Stomach (tissue), 9 donors: ENCODE data around the gene CCSAP. TPM values are rescaled to one million over a fixed set of nuclear protein-coding genes. Genes with fewer than 3 reads are reported as not detected.

Experiments used
- DNase-seq, 2 donors: peaks; one replicate each; pipeline versions ENCODE4 v3.0.0 to v3.0.0-alpha.2; 2013 to 2019
- H3K27ac ChIP-seq, 5 donors: fragments of 200-600 bp in 4 of 5; sonication (generic) in 4 of 5; one replicate each; pipeline ENCODE4 v1.5.1; 2013 to 2019; ENCODE audit warnings: mild to moderate bottlenecking in 1 of 5, moderate library complexity in 1 of 5
- H3K27me3 ChIP-seq, 3 donors: fragments of 200-600 bp; sonication (generic); one replicate each; pipeline ENCODE4 v1.5.1; 2017 to 2019; ENCODE audit warnings: mixed run types in 1 of 3
- H3K36me3 ChIP-seq, 4 donors: fragments of 200-600 bp; sonication (generic); 1 replicate in 3 of 4; 2 replicates in 1 of 4; pipeline ENCODE4 v1.5.1; 2016 to 2019
- H3K4me1 ChIP-seq, 4 donors: fragments of 200-600 bp; sonication (generic); one replicate each; pipeline ENCODE4 v1.5.1; 2016 to 2019
- H3K4me3 ChIP-seq, 4 donors: fragments of 200-600 bp; sonication (generic) in 3 of 4; one replicate each; pipeline ENCODE4 v1.5.1; 2016 to 2019; ENCODE audit warnings: mild to moderate bottlenecking in 1 of 4
- H3K9me3 ChIP-seq, 4 donors: fragments of 200-600 bp; sonication (generic); one replicate each; pipeline ENCODE4 v1.5.1; 2016 to 2019
- EP300 ChIP-seq: sonication (generic); formaldehyde crosslinking; IDR thresholded peaks from one replicate; pipeline ENCODE4 v1.6.1; 2017; ENCODE audit warnings: antibody characterized with exemption
- POLR2A ChIP-seq, 4 donors: fragments of 450-650 bp; IDR thresholded peaks; one replicate each; pipeline ENCODE4 v1.6.1; 2016; ENCODE audit warnings: antibody characterized with exemption in 4 of 4, control low read depth in 2 of 4, mild to moderate bottlenecking in 1 of 4, moderate library complexity in 1 of 4
- POLR2AphosphoS5 ChIP-seq, 3 donors: sonication (generic); formaldehyde crosslinking; IDR thresholded peaks; one replicate each; pipeline ENCODE4 v1.6.1; 2016; ENCODE audit warnings: antibody characterized with exemption in 3 of 3
- WGBS, 5 donors: extraction: QIAGEN DNeasy Blood & Tissue Kit in 3 of 5; methylation state at CpG; one replicate each; pipeline versions ENCODE4 v1.1.5 to v1.1.7; 2013 to 2018; 5-methylcytosine and 5-hydroxymethylcytosine counted together
- intact Hi-C: fragments of 100-400 bp; cut with DNase I; formaldehyde crosslinking; loops from one replicate; pipeline ENCODE4 v1.15.1; 2023; ENCODE audit warnings: low total_unique reads
- polyA plus RNA-seq, 3 donors: library from polyadenylated mRNA; stranded (reverse); fragments of 200-250 nt; gene quantifications; one replicate each; pipeline ENCODE4 v1.2.3, GENCODE V29; 2013
- total RNA-seq, 5 donors: library from RNA; depleted of rRNA; stranded (reverse); fragments of >200 nt; gene quantifications; one replicate each; pipeline versions ENCODE4 v1.1.0 to v1.2.3, GENCODE V29; 2014 to 2016
- TF ChIP-seq, protein P1 (sequence below), 7 experiments: fragments of 450-650 bp in 4 of 7; fragments of 200-600 bp in 3 of 7; sonication (generic) in 3 of 7; IDR thresholded peaks; one replicate each; pipeline ENCODE4 v1.5.1; 2016 to 2019; ENCODE audit warnings: antibody characterized with exemption in 7 of 7, control low read depth in 2 of 7, mild to moderate bottlenecking in 1 of 7
- donor health status: healthy with polysubstance abuse.
- donor health status: Bipolar disorder and iron deficiency.
- donor health status: healthy.

The CCSAP gene
- total and polyA plus RNA-seq, 8 donors = 0.61 to 10.5 (median 3.4) TPM

DNA sequence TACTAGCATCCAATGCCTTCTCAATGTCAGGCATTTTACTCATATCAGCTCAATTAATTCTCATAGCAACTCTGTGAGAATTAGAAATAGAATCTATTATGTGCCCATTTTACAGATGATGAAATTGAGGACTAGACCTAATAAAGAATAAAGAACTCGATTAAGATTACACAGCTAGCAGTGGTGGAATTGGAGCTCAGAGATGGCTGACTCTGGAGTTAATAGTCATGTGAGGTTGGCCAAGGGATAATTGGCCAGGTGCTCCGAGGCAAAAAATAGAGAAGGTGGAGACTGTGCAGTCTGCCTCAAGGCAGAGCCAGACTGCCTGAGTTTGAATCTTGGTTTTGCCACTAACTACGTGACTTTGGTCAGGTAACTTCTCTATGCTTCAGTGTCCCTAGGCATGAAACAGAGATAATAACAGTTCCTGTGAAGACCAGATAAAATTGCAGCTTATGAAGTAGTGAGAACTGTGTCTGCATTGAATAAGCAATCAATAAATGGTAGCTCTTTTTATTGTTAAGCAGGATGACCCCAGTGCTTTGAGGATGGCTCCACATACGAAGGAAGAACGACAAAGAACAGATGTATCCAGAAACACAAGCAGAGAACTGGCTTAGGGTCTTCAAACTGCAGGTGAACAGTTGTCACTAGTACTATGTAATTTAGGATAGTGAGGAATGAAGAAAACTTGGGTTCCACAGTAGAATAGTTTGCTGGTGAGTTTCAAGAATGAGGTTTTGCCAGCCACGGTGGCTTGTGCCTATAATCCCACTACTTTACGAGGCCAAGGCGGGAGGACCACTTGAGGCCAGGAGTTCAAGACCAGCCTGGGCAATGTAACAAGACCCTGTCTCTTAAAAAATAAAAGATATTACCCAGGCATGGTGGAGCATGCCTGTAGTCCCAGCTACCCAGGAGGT is 6.9 kb upstream of the CCSAP start:
- Histone ChIP-seq H3K4me3 (no peak overlapping the region), H3K4me1 (no peaks in the 10 kb centered on the region), H3K27ac (no peak overlapping the region), H3K27me3 (peaks cover 0 to 46% (median 0%) of the 10 kb centered on the region in 3 donors), H3K9me3 (peaks cover 0 to 13% (median 7%) of the 10 kb centered on the region in 4 donors), H3K36me3 (no peaks in the 10 kb centered on the region)
- TF ChIP-seq POLR2A (IDR thresholded peaks at IDR 0.05) = no peak
- no peak for TF ChIP-seq POLR2AphosphoS5 (IDR thresholded peaks at IDR 0.05)
- TF ChIP-seq, protein P1, sequence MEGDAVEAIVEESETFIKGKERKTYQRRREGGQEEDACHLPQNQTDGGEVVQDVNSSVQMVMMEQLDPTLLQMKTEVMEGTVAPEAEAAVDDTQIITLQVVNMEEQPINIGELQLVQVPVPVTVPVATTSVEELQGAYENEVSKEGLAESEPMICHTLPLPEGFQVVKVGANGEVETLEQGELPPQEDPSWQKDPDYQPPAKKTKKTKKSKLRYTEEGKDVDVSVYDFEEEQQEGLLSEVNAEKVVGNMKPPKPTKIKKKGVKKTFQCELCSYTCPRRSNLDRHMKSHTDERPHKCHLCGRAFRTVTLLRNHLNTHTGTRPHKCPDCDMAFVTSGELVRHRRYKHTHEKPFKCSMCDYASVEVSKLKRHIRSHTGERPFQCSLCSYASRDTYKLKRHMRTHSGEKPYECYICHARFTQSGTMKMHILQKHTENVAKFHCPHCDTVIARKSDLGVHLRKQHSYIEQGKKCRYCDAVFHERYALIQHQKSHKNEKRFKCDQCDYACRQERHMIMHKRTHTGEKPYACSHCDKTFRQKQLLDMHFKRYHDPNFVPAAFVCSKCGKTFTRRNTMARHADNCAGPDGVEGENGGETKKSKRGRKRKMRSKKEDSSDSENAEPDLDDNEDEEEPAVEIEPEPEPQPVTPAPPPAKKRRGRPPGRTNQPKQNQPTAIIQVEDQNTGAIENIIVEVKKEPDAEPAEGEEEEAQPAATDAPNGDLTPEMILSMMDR (IDR thresholded peaks at IDR 0.05) = no peak
- TF ChIP-seq EP300 = no peak
- DNase-seq = no peak
- WGBS, 5 donors = 72 to 84% (median 80%) methylated on average over 8 of the region's 8 CpGs
- intact Hi-C loops = loop anchor here (10.0 kb wide), 1 partner anchor 75 kb away; the partner anchor contains the start of gene RAB4A

DNA sequence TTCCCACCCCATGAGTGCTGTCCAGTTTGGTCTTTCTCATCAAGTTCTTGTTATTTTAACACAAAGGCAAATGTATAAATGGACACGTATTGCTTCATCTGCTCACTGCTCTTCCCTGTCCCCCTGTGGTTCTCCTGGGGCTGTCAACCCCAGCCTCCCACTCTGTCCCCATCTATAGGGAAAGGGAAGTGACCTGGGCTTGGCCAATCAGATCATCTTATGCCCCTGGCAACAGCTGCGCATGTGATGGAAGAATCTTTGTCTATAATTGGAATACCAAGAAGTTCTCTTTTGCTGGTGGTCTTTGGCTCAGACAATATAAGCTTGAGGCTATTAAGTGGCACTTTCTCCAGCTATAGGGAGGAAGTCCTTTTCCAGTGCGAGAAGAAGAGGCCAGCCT is 4.7 kb upstream of the CCSAP start:
- intact Hi-C loops = loop anchor here (10.0 kb wide), 1 partner anchor 73 kb away; the partner anchor contains the start of gene RAB4A
- no peaks in the 10 kb centered on the region for H3K36me3 ChIP-seq
- peaks cover 7 to 14% (median 11%) of the 10 kb centered on the region in 4 donors for H3K4me1 ChIP-seq
- no peak for TF ChIP-seq EP300
- TF ChIP-seq POLR2AphosphoS5 (IDR thresholded peaks at IDR 0.05) = no peak
- TF ChIP-seq, protein P1 (IDR thresholded peaks at IDR 0.05) = no peak
- TF ChIP-seq POLR2A (IDR thresholded peaks at IDR 0.05) = no peak
- 56 to 78% (median 73%) methylated on average over 3 of the region's 3 CpGs for WGBS, 5 donors
- DNase-seq = no peak
- H3K4me3 ChIP-seq = no peak overlapping the region
- no peaks in the 10 kb centered on the region for H3K9me3 ChIP-seq
- no peak overlapping the region for H3K27ac ChIP-seq
- peaks cover 0 to 44% (median 0%) of the 10 kb centered on the region in 3 donors for H3K27me3 ChIP-seq

DNA sequence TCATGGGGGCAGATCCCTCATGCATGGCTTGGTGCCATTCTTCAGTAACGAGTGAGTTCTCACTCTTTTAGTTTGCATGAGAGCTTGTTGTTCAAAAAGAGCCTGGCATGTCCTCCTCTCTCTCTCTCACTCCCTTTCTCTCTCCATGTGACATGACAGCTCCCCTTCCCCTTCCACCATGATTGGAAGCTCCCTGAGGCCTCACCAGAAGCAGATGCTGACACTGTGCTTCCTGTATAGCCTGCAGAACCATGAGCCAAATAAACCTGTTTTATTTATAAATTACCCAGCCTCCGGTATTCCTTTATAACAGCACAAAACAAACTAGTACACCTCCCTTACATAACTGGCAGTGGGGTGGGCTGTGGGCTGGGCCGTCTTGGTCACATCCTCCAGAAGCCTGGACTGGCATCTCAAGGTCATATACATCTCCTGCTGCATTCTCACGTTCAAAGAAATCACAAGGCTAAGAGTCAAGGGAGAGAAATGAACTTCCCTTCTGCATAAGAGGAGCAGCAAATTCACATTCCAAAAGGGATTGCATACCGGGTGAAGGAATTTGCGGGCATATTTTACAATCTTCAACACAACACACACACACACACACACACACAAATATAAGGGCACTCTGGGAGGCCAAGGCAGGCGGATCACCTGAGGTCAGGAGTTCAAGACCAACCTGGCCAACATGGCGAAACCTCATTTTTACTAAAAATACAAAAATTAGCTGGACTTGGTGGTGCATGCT is 2.3 kb upstream of the CCSAP start:
- Histone ChIP-seq H3K27me3 (peaks cover 0 to 44% (median 0%) of the 10 kb centered on the region in 3 donors), H3K9me3 (no peaks in the 10 kb centered on the region), H3K4me1 (peaks cover 7 to 33% (median 24%) of the 10 kb centered on the region in 4 donors), H3K27ac (no peak overlapping the region), H3K36me3 (no peaks in the 10 kb centered on the region), H3K4me3 (no peak overlapping the region)
- 69 to 88% (median 84%) methylated on average over 8 of the region's 8 CpGs for WGBS, 5 donors
- intact Hi-C loops = loop anchor here (10.0 kb wide), 1 partner anchor 70 kb away; the partner anchor contains the start of gene RAB4A
- no peak for DNase-seq
- TF ChIP-seq EP300 = no peak
- TF ChIP-seq POLR2AphosphoS5 (IDR thresholded peaks at IDR 0.05) = no peak
- TF ChIP-seq, protein P1 (IDR thresholded peaks at IDR 0.05) = no peak
- no peak for TF ChIP-seq POLR2A (IDR thresholded peaks at IDR 0.05)

DNA sequence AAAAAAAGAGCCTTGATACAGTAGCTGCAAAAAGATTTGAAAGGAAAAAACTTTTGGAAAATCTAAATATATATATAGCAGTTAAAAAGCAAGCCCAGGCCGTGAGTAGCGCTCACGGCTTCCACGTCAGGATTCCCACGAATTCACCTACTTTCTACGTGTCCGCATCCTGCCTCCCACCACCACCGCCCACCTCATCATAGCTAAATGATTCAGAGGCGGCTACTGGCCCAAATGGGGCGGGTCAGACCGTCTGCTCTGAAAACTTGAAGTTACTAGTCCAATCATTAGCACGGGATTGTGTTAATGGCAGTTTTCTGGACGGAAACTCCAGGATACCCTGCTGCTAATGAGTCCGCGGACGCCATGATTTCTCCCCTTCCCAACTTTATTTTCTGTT is 1.3 kb upstream of the CCSAP start:
- no peaks in the 10 kb centered on the region for H3K9me3 ChIP-seq
- H3K4me1 ChIP-seq = peaks cover 7 to 41% (median 28%) of the 10 kb centered on the region in 4 donors
- H3K27ac ChIP-seq = no peak overlapping the region
- intact Hi-C loops = loop anchor here (10.0 kb wide), 1 partner anchor 69 kb away; the partner anchor contains the start of gene RAB4A
- TF ChIP-seq, protein P1 (IDR thresholded peaks at IDR 0.05) = no peak
- no peak for TF ChIP-seq EP300
- H3K36me3 ChIP-seq = no peaks in the 10 kb centered on the region
- WGBS, 5 donors = 76 to 87% (median 81%) methylated on average over 16 of the region's 16 CpGs
- peaks cover 0 to 39% (median 0%) of the 10 kb centered on the region in 3 donors for H3K27me3 ChIP-seq
- no peak for DNase-seq
- peak overlapping the region in 2 of 4 donors; percentile 95 to 97 for H3K4me3 ChIP-seq
